GM23338 (cell line): ENCODE results near the gene IL4I1. TPM values are rescaled to one million over a fixed set of nuclear protein-coding genes. Genes with fewer than 3 reads are reported as not detected.

Experiments
- ATAC-seq: fragments of 200-7000 bp; cut with Tn5 transposase; 3 replicates; pipeline ENCODE4 v1.9.1; 2020
- DNase-seq: peaks from one replicate; pipeline ENCODE4 v3.0.0-alpha.2; 2015; ENCODE audit warnings: low spot score
- H2AFZ ChIP-seq: fragments of 200-600 bp; sonication (generic); 2 replicates; pipeline ENCODE4 v1.8.0; 2016; ENCODE audit warnings: antibody characterized with exemption, mild to moderate bottlenecking, moderate library complexity
- H3F3A ChIP-seq: fragments of 200-600 bp; sonication (generic); replicated peaks from 2 replicates; pipeline ENCODE4 v1.8.0; 2017; ENCODE audit warnings: antibody characterized with exemption, mixed run types, low read depth
- H3K27ac ChIP-seq: fragments of 200-600 bp; sonication (generic); 2 replicates; pipeline ENCODE4 v1.6.1; 2016; ENCODE audit warnings: low read depth
- H3K27me3 ChIP-seq: fragments of 200-600 bp; sonication (generic); 2 replicates; pipeline ENCODE4 v1.8.0; 2016; ENCODE audit warnings: mild to moderate bottlenecking, mixed run types, moderate library complexity; ENCODE audit not compliant: insufficient read depth
- H3K36me3 ChIP-seq: fragments of 200-600 bp; sonication (generic); 2 replicates; pipeline ENCODE4 v1.8.0; 2016; ENCODE audit warnings: mild to moderate bottlenecking; ENCODE audit not compliant: insufficient read depth
- H3K4me1 ChIP-seq: fragments of 200-600 bp; sonication (generic); 2 replicates; pipeline ENCODE4 v1.8.0; 2016; ENCODE audit warnings: mild to moderate bottlenecking, moderate library complexity; ENCODE audit not compliant: insufficient read depth
- H3K4me2 ChIP-seq: fragments of 200-600 bp; sonication (generic); 2 replicates; pipeline ENCODE4 v1.7.1; 2017; ENCODE audit warnings: mixed run types
- H3K4me3 ChIP-seq: fragments of 200-600 bp; sonication (generic); 2 replicates; pipeline ENCODE4 v1.6.1; 2016; ENCODE audit warnings: mixed run types
- H3K79me2 ChIP-seq: fragments of 200-600 bp; sonication (generic); replicated peaks from 2 replicates; pipeline ENCODE4 v1.8.0; 2017; ENCODE audit warnings: mild to moderate bottlenecking; ENCODE audit not compliant: insufficient read depth
- H3K9me2 ChIP-seq: fragments of 200-600 bp; sonication (generic); 2 replicates; pipeline ENCODE4 v1.8.0; 2017; ENCODE audit not compliant: insufficient read depth
- H4K20me1 ChIP-seq: fragments of 200-600 bp; sonication (generic); replicated peaks from 2 replicates; pipeline ENCODE4 v1.8.0; 2017; ENCODE audit warnings: mild to moderate bottlenecking; ENCODE audit not compliant: insufficient read depth
- H3K27ac Mint-ChIP-seq: 2 replicates; pipeline ENCODE4 v1.8.0; 2020; ENCODE audit warnings: inconsistent platforms, mild to moderate bottlenecking, moderate library complexity, mixed read lengths
- H3K27me3 Mint-ChIP-seq: 3 replicates; pipeline ENCODE4 v1.8.0; 2022; ENCODE audit warnings: low read depth, mild to moderate bottlenecking, moderate library complexity, mixed read lengths, inconsistent platforms; ENCODE audit not compliant: insufficient read depth, poor library complexity
- H3K36me3 Mint-ChIP-seq: 3 replicates; pipeline ENCODE4 v1.8.0; 2021; ENCODE audit warnings: low read depth, mild to moderate bottlenecking, inconsistent platforms, moderate library complexity, mixed read lengths
- H3K4me1 Mint-ChIP-seq: 3 replicates; pipeline ENCODE4 v1.8.0; 2020; ENCODE audit warnings: mild to moderate bottlenecking, inconsistent platforms, mixed read lengths
- H3K4me3 Mint-ChIP-seq: 3 replicates; pipeline ENCODE4 v1.8.0; 2021; ENCODE audit warnings: moderate library complexity, mild to moderate bottlenecking, inconsistent platforms, mixed read lengths
- H3K9me3 Mint-ChIP-seq: 3 replicates; pipeline ENCODE4 v1.8.0; 2020; ENCODE audit warnings: moderate library complexity, mild to moderate bottlenecking, inconsistent platforms, mixed read lengths
- CREB1 ChIP-seq: fragments of 250-450 bp; sonication (Bioruptor Pico); IDR thresholded peaks from 2 replicates; pipeline ENCODE4 v1.5.0; 2020; ENCODE audit warnings: low read depth, mild to moderate bottlenecking, moderate library complexity
- EZH2 ChIP-seq: fragments of 200-600 bp; sonication (generic); IDR thresholded peaks from one replicate; pipeline ENCODE4 v1.8.0; 2017; ENCODE audit warnings: antibody characterized with exemption, mild to moderate bottlenecking, low read depth; ENCODE audit not compliant: unreplicated experiment
- EZH2phosphoT487 ChIP-seq: fragments of 200-600 bp; sonication (generic); IDR thresholded peaks from one replicate; pipeline ENCODE4 v1.8.1; 2018; ENCODE audit warnings: antibody characterized with exemption; ENCODE audit not compliant: unreplicated experiment
- POLR2AphosphoS5 ChIP-seq: IDR thresholded peaks from 2 replicates; pipeline ENCODE4 v1.6.1; 2016; ENCODE audit warnings: antibody characterized with exemption, low read depth
- ZNF114 ChIP-seq: fragments of 250-450 bp; sonication (Bioruptor Pico); IDR thresholded peaks from 2 replicates; pipeline ENCODE4 v1.5.0; 2020; ENCODE audit warnings: mild to moderate bottlenecking, moderate library complexity
- ZNF462 ChIP-seq: fragments of 250-450 bp; sonication (Bioruptor Pico); IDR thresholded peaks from 2 replicates; pipeline ENCODE4 v1.5.0; 2020; ENCODE audit warnings: mild to moderate bottlenecking, moderate library complexity
- polyA plus RNA-seq: library from polyadenylated mRNA; unstranded; fragments of >200 nt; fragmentation: Nextera tagmentation; extraction: Ambion mirVana; gene quantifications from 2 replicates; pipeline ENCODE4 v1.2.1, GENCODE V29; 2016
- total RNA-seq: library from RNA; depleted of rRNA; stranded (reverse); fragments of >200 nt; shearing (Covaris generic); gene quantifications from 2 replicates; pipeline ENCODE4 v1.2.3, GENCODE V29; 2014

Gene IL4I1
- total and polyA plus RNA-seq, 2 experiments from 2014 or later: 0.60 to 0.69 TPM

GRCh38 chr19:49930483-49931011 lies 33.9 kb upstream of the IL4I1 start (continued):
- TF ChIP-seq ZNF462 (CRISPR knock-in tag) (no peak), EZH2phosphoT487 (no peak)

DNA sequence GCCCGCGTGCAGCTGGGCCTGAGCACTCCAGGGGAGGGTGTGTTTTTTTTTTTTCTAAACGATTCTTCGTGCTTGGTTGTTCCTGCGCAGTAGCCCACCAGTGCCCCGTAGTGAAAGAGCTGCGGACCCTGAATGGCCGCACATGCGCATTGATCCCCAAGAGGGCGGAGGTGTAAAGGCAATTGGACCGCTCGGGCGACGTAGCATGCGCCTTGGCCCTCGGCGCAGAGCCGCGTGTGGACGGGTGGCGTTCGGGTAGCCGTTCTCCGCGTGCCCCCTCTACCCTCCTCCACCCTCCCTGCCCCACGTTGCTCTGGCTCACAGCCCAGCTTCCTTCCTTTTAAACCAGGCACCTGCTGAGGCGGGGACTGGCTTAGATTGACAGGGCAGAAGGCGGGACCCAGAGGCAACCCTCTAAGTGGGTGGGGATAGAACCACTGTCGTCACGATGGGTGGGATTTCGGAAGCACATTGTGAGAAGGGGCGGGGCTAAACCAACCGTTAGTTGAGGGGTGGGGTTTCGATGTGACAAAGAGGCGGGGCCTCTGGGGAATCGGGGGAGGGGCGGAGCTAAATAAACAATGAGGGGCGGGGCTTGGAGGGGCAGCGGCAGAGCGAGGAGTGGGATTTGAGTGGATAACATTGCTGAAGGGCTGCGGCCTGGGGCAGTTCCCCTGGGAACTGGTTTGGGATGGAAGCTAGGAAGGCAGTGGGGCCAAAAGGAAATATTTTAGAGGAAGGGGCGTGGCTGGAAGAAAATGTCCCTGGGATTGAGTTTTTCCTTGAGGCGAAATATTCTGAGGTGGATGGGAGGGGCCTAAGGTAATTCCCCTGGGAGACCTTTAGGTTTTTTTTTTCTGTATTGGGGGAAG lies 33.2 kb upstream of the IL4I1 start:
- DNase-seq (peak; percentile 98), ATAC-seq (peak; percentile 83)
- Histone ChIP-seq H3K27ac (peak overlapping the region; percentile 98), H2AFZ (peak overlapping the region; percentile 97), H3K79me2 (peaks cover 48% of the 10 kb centered on the region), H3K4me2 (peak overlapping the region; percentile 100), H3K4me1 (peaks cover 10% of the 10 kb centered on the region), H3K36me3 (peaks cover 13% of the 10 kb centered on the region), H3F3A (no peaks in the 10 kb centered on the region; the same call in none of the 2 replicates), H4K20me1 (peaks cover 28% of the 10 kb centered on the region), H3K9me2 (no peaks in the 10 kb centered on the region), H3K4me3 (peak overlapping the region; percentile 99), H3K27me3 (no peaks in the 10 kb centered on the region)
- Mint-ChIP-seq H3K27me3 (peaks cover 27% of the 10 kb centered on the region), H3K27ac (peak overlapping the region; percentile 99), H3K4me3 (peak overlapping the region; percentile 93), H3K9me3 (peaks cover 14% of the 10 kb centered on the region), H3K36me3 (peaks cover 74% of the 10 kb centered on the region), H3K4me1 (peaks cover 24% of the 10 kb centered on the region)
- TF ChIP-seq EZH2 (no peak), POLR2AphosphoS5 (peak; percentile 95), ZNF114 (CRISPR knock-in tag) (no peak), CREB1 (CRISPR knock-in tag) (peak; percentile 62)
